ENCODE measurements around the gene UBE2QL1. TPM values are rescaled to one million over a fixed set of nuclear protein-coding genes. Genes with fewer than 3 reads are reported as not detected.

The UBE2QL1 gene
- total RNA-seq, 1 experiment from 2014 or later: 0.11 TPM

- Histone ChIP-seq H3K79me2 (ENCODE audit: insufficient read depth, low read length) (no peaks in the 10 kb centered on the region), H3K4me1 (ENCODE audit: insufficient read depth, low read length) (no peaks in the 10 kb centered on the region), H2BK20ac (ENCODE audit: low read depth, low read length, poor library complexity, severe bottlenecking) (no peak overlapping the region), H4K5ac (ENCODE audit: insufficient read length, low read depth, low read length) (no peak overlapping the region), H3K18ac (ENCODE audit: insufficient read length, low read depth, low read length) (no peak overlapping the region), H2AFZ (ENCODE audit: low read length) (no peak overlapping the region), H2AK5ac (ENCODE audit: insufficient read length, low read length) (no peak overlapping the region), H3K4ac (ENCODE audit: low read depth, low read length) (no peak overlapping the region), H2BK120ac (ENCODE audit: low read depth, low read length, poor library complexity, severe bottlenecking) (no peak overlapping the region), H3K27me3 (ENCODE audit: insufficient read depth, low read length) (no peaks in the 10 kb centered on the region), H2BK5ac (ENCODE audit: insufficient read length, low read length) (no peak overlapping the region), H3K4me2 (ENCODE audit: insufficient read depth, insufficient read length, low read length) (no peak overlapping the region), H3K79me1 (ENCODE audit: insufficient read depth, low read depth, low read length, poor library complexity, severe bottlenecking) (no peaks in the 10 kb centered on the region), H3K27ac (ENCODE audit: insufficient read length, low read depth, low read length) (no peak overlapping the region), H2BK15ac (ENCODE audit: low read depth, low read length) (no peak overlapping the region), H3K14ac (ENCODE audit: insufficient read depth, low read length) (no peak overlapping the region), H3K9ac (ENCODE audit: extremely low read depth, insufficient read length, low read length) (no peak overlapping the region), H3K56ac (ENCODE audit: insufficient read length, low read depth, low read length) (no peak overlapping the region), H4K91ac (ENCODE audit: insufficient read length, low read depth, low read length) (no peak overlapping the region), H4K8ac (replicated peaks; ENCODE audit: insufficient read length, low read depth, low read length) (no peak overlapping the region), H3T11ph (ENCODE audit: low read length) (no peak overlapping the region), H3K23me2 (ENCODE audit: insufficient read length, low read depth, low read length, poor library complexity, severe bottlenecking) (no peaks in the 10 kb centered on the region), H3K9me3 (ENCODE audit: control insufficient read depth, low read depth, low read length) (no peaks in the 10 kb centered on the region), H3K23ac (ENCODE audit: insufficient read length, low read depth, low read length) (no peak overlapping the region), H4K20me1 (ENCODE audit: control insufficient read depth, insufficient read depth, insufficient read length) (no peaks in the 10 kb centered on the region), H2BK12ac (ENCODE audit: insufficient read length, low read depth, low read length) (no peak overlapping the region)
- Mint-ChIP-seq H3K27me3 (ENCODE audit: low read depth) (peaks cover 4% of the 10 kb centered on the region), H3K9me3 (peaks cover 0 to 2% of the 10 kb centered on the region in 2 experiments; a peak in 3 of 5 replicates), H3K27ac (no peak overlapping the region), H3K4me1 (no peaks in the 10 kb centered on the region), H3K4me3 (no peak overlapping the region), H3K36me3 (ENCODE audit: insufficient read depth in 1 of 3, low read depth in 3 of 3) (no peaks in the 10 kb centered on the region; a peak in 1 of 7 replicates)
- no CpG with 5 or more reads among the region's 4 CpGs for WGBS (ENCODE audit: extremely low coverage, insufficient read length, low lambda C conversion rate)
- no peak for DNase-seq
- TF ChIP-seq, protein P1, sequence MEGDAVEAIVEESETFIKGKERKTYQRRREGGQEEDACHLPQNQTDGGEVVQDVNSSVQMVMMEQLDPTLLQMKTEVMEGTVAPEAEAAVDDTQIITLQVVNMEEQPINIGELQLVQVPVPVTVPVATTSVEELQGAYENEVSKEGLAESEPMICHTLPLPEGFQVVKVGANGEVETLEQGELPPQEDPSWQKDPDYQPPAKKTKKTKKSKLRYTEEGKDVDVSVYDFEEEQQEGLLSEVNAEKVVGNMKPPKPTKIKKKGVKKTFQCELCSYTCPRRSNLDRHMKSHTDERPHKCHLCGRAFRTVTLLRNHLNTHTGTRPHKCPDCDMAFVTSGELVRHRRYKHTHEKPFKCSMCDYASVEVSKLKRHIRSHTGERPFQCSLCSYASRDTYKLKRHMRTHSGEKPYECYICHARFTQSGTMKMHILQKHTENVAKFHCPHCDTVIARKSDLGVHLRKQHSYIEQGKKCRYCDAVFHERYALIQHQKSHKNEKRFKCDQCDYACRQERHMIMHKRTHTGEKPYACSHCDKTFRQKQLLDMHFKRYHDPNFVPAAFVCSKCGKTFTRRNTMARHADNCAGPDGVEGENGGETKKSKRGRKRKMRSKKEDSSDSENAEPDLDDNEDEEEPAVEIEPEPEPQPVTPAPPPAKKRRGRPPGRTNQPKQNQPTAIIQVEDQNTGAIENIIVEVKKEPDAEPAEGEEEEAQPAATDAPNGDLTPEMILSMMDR (conservative IDR thresholded peaks at IDR 0.05): no peak
Measured at GRCh38 chr5:6502421-6502820, 53.8 kb downstream of the UBE2QL1 start.
